GOT3 (cell line): ENCODE measurements around the gene OR10X1.

Source experiments
- DNase-seq: peaks from one replicate; lab custom pipeline; 2025; ENCODE audit warnings: mixed read lengths; lab: John Stamatoyannopoulos, UW

The OR10X1 gene, protein sequence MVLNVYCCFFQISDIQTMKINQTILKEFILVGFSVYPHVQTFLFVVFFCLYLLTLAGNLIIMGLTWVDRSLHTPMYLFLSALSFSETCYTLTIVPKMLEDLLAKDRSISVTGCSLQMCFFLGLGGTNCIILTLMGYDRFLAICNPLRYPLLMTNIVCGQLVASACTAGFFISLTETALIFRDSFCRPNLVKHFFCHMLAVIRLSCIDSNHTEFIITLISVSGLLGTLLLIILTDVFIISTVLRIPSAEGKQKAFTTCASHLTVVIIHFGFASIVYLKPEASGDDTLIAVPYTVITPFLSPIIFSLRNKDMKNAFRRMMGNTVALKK

DNA sequence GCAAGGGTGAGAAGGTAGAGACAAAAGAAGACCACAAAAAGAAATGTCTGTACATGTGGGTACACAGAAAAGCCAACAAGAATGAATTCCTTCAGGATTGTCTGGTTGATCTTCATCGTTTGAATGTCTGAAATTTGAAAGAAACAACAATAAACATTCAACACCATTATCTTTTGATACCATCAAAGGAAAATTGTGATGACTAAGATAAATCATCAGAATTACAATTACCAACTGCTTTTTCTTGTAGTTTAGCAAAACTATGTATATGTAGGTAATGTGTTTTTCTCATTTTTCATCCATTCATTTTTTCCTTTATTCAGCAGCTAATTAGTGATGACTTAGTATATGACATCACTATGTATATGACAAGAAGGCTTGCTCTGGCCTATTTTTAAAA is at the start of gene OR10X1:
OR10X1 (minus strand) TSS at position 167 of the 400 bp plus-strand sequence; CDS start at position 167, 0 bp downstream.
- DNase-seq: no peak

DNA sequence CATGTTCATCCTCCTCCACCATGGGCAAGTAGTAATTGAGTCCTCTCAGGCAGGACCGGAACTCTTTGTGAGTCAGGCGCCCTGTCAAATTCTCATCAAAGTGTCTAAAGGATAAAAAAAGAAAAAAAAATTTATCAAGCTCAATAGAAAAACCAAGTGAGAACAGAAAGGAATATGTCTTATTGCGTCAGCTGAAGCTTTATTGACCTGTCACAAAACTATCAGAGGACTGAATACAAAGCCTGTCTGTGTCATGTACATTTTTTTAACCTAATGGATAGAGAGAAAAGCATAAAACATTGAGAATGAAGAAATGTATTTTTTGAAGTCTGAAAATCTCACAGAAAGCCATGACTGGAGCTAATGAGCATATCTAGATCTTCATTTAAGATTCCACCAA is 34.1 kb upstream of the OR10X1 start:
- DNase-seq: no peak

DNA sequence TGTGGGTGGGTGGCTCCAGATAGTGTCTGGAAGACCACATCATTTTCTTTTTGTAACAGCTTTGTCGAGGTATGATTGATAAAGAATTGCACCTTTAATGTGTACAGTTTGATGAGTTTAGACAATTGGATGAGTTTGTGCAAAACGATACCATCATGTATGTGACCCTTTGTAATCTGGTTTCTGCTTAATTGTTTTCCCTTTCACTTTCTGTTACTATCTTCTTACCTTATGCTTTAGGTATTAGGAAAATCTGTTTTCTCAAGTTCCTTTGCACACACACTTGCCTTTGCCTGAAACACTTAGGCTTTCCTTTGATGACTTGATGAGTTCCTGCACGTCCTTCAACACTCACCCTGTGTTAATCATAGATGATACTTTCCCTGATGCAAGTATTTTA is 32.2 kb upstream of the OR10X1 start:
- DNase-seq: no peak

DNA sequence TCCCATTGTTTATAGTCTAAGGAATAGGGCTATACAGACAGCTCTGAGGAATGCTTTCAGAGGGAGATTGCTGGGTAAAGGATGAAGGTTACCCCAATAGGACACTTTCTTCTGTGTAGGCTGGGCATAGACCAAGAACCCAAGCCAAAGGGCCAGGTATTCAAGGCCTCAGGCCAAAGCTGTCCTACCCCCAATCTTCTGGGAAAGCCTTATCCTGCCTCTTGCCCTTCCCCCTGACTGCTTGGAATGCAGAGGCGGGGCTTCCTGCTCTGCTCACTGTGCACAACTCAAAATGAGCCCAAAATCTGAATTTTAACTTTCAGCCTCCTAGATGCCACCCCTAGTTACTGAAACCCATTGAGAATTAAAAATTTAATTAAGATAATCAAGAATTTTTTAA is 27.6 kb upstream of the OR10X1 start:
- DNase-seq: no peak

DNA sequence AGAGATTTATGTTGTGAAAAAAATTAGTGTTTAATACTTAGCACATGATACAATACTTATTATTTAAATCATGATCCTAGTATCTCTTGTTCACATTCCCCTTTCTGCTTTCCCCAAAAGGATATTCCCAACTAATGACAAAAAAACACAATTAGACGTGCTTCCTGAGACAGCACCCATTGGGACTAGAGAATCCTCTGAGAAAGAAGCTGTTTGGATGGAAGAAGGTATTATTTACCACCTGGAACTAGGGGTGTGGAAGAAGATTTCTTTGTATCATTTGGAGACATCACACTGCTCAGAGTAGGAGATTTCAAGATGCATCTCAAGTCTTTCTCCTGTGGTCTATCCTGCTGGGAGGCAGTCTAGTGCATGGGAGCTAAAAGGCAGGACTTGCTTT is 25.3 kb upstream of the OR10X1 start, which contains the start of gene OR10Z1:
OR10Z1 (plus strand) TSS at position 301 of the 400 bp plus-strand sequence. CDS start 1,171 bp downstream, outside the sequence.
- DNase-seq: no peak

DNA sequence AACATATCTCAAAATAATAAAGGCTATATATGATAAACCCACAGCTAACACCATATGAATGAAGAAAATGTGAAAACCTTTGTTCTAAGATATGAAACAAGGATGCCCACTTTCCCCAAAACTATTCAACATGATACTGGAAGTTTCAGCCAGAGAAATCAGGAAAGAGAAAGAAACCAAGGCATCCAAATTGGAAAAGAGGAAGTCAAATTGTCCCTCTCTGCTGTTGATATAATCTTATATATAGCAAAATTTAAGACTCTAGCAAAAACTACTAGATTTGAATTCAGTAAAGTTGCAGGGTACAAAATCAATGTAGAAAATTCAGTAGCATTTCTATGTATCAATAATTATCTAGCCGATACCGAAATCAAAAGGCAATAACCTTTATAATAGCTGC is 21.0 kb upstream of the OR10X1 start:
- no peak for DNase-seq

DNA sequence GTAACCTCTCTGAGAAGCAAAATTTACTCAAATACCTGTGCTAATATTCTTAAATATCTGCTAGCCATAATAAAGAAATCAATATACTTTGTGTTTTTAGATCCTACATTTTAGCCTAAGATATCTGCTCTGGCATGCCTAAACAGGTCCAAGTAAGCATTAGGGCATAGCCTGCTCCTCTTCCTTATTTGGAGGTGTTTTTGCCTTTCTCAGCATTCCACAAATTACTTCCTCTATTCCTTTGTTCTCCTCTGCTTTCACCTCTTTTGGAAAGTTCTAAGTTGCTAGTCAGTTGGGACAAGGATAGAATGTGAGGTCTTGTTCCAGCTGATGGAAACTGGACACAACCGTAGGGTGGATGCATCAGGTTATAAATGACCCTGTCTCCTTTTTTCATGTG is 7.2 kb upstream of the OR10X1 start:
- no peak for DNase-seq

DNA sequence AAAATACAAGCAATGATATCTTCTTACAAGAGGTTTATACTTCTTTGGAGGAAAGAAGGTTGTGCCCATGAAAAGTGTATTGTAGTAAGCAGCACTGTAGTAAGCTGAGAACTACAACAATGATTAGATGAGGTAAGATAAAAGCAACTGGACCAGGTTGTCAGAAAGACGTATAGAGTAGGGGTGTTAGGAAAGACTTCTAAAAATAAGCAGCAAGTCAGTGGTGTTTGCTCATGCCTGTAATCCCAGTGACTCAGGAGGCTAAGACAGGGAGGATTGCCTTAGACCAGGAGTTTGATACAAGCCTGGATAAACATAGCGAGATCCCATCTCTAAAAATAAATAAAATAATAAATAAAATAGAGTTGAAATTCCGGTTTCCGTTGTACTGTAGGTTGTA is 4.3 kb upstream of the OR10X1 start:
- DNase-seq: no peak

DNA sequence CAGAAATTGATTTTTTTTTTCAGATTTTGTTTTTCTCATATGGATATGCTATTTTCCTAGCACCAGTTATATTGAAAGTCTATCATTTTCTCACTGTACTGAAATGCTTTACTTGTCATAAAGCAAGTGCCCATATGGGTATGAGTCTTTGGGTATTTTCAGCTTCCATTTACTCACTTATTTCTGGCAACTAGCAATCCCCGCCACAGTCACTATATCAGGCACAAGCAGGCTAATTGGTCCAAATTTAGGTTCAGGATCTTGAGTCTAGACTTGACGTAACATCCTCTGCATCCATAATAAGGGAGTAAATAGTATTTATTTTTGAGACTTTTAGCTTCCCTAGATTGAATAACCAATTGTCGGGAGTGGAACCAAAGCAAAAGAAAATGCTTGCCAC is 2.1 kb downstream of the OR10X1 start:
- DNase-seq: no peak

DNA sequence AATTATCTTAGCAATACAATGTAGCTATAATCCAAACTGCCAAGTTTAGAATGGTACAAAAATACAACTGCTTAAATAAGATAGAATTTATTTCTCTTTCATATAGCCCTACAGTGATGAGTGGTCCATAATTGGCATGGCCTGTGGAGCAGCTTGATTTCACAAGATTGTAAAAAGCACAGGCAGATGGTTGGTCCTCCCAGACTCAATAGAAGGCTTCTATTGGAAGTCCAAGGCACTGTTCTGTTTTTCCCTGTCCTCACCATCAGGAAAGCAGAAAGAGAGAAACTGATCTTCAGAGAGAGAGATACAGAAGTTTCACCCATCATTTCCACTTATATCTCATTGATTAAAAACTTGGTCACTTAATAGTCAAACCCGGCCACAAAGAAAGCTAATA is 7.5 kb downstream of the OR10X1 start:
- DNase-seq: no peak

DNA sequence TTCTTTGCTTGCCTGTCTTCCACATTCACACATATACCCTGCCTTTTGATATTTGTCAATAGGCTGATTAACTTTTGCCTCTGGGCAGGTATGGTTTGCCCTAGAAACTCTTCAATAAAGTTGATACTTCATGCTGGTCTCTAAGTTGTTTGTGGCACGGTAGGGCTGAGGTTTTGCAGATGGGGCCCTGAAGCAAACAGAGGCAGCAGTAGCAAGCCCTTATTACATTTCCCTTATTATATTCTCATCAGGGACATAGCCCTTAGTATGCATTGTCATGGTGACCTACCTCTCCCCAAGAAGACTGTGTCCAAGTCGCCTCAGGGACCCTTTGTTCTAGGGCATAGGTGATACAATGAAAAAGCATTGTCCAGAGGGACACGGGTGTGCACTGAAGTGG is 9.2 kb downstream of the OR10X1 start, which contains the start of gene OR6P1:
OR6P1 (minus strand) TSS at position 101 of the 400 bp plus-strand sequence. CDS start 6,976 bp downstream, outside the sequence.
- DNase-seq: no peak

DNA sequence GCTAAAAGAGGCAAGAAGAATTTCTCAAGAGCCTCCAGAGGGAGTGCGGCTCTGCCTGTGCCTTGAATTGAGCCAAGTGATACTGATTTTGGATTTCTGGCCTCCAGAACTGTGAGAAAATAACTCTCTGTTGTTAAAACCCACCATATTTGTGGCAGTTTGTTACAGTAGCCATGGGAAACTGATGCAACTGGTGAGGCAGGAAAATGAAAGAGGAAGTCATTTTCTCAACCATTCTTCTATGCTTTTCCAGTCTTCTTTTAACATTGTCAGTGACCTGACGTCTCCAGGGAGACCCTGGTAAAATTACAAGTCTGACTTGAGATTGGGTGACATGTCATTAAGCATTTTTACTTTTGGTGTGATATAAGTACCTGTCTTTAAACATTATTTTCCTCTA is 15.1 kb downstream of the OR10X1 start:
- DNase-seq: no peak

DNA sequence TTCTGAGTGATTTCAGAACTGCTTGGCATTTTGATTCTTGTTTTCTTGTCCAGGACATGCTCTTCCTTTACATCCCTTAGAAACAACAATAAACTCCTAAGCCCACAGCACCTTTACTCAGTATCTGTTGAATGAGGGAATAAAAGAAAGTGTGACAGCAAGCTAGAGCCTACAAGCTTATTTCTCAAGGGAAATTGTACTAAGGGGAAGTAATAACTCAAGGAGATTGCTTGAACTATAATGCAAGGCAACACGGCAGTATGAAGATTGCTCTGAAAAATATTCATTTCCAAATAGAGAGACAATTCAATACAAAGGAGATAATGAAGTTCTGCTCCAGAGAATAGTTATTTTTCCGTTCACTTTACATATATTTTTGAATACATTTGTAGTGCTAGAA is 15.8 kb downstream of the OR10X1 start:
- DNase-seq: no peak

DNA sequence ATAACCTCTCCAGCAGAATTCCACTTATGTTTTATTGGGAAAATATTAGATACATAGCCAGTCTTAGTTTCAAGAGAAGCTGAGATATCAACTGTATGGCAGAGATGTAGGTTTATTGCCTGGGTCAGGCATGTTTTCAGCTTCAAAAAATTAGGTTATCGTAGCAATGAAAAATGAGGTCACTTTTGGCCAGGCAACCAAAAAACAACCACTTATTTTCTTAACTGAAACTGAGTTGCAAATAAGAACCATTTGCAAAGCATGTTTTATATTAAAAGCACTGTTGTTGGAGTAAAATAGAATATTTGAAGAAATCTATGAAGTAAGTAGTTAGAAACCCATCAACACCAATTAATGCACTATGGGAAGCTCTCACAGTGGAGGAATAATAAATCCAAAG is 20.0 kb downstream of the OR10X1 start:
- no peak for DNase-seq

DNA sequence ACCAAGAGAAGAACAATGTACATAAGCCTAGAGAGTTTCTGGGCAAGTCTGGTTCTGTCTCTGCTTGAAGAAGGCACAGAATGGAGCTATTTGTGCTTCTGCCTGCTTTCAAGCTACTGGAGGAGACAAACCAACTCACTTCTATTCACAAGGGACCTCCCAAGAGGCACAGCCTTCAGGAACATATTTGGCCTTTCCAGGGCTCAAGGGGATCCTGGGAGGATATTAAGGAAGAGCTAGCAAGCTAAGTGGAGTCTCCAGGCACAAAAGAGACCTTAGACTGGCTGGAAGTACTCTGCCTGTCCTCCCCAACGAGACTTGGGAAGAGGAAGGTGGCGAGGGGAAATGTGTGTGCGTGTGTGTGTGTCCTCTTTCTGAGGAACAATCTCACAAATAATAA is 25.3 kb downstream of the OR10X1 start, which contains the start of gene OR6Y1:
OR6Y1 (minus strand) TSS at position 54 of the 400 bp plus-strand sequence. CDS start 6,300 bp downstream, outside the sequence.
- DNase-seq: no peak

DNA sequence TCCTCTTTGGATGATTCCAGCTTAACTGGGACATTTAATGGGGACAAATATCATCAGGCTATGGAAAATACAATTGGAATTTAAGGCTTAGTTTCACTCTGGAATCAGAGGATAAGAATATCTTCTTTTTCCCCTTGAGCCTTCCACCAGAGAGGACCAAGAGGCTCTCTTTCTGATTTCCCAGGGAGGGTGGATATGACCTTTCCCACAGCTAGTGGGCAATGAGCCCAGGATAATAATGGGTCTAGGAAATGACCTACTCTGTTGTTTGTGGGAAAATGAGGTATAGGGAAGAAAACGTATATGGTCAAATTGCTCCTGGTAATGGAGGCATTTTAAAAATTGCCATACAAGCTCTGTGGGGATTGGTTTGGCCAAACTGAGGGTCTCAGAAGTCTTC is 27.4 kb downstream of the OR10X1 start:
- DNase-seq: no peak

DNA sequence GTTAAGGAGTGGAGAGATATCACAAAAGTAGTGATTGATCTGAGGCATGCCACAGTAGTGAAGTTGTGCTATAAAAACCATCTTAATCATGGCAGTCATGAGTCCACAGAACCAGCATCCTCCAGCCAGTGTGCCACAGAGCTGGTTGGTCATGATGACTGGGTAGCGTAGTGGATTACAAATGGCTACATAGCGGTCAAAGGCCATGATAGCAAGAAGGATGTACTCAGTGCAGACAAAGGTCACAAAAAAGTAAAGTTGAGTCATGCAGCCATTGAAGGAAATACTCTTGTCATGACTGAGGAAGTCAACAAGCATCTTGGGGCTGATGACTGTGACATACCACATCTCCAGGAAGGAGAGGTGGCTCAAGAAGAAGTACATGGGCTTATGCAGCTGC is 32.2 kb downstream of the OR10X1 start:
- no peak for DNase-seq

DNA sequence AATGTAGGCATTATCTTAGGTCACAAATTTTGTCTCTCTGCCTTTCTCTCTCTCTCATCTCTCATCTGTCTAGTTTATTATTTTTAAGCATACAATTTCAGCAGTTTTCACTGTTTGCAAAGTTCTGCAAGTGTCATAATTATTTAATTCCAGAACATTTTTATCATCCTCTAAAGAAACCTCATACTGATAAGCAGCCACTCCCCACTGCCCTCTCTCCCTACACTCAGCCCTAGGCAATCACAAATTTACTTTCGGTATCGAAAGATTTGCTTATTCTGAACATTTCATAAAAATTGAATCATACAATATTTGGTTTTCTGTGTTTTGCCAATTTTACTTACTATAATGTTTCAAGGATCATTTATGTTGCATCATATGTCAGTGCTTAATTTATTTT is 42.1 kb downstream of the OR10X1 start:
- DNase-seq: no peak

DNA sequence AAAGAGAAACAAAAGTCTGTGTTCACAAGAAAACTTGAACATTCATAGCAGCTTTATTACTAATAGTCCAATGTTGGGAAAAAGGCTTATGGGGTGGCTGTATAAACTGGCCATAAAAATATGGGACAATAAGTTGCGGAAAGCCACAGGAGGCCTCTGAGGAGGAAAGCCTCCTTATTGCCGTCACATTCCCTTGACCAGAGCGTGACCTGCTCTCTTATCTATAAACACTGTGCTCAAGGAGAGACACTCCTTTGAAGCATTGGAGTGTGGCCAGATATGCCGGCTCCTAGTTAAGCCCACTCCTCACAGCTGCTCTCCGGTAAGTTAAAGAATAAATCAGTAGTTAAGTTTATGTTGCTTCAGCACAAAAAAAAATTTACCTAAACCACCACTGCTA is 45.2 kb downstream of the OR10X1 start:
- no peak for DNase-seq
